Endothelial cell (in vitro differentiated cells): Measurements from ENCODE around the gene PA2G4. TPM values are rescaled to one million over a fixed set of nuclear protein-coding genes. Genes with fewer than 3 reads are reported as not detected.
A peak's percentile ranks its signal among the peaks of the same experiment; 100 is the strongest.
"Not testable (repeated sequence)": the region's sequence is repeated elsewhere in the genome, so short reads cannot be mapped to it uniquely, and the experiment has no call there.

Source experiments
- DNase-seq: peaks from one replicate; pipeline ENCODE4 v3.0.0; 2021; ENCODE audit warnings: low spot score
- H3K27ac Mint-ChIP-seq: one replicate; pipeline ENCODE4 v1.8.0; 2021; ENCODE audit warnings: mixed read lengths, inconsistent platforms; ENCODE audit not compliant: unreplicated experiment
- H3K27me3 Mint-ChIP-seq: one replicate; pipeline ENCODE4 v1.8.0; 2021; ENCODE audit warnings: mild to moderate bottlenecking, moderate library complexity, mixed read lengths, inconsistent platforms; ENCODE audit not compliant: unreplicated experiment
- H3K36me3 Mint-ChIP-seq: one replicate; pipeline ENCODE4 v1.8.0; 2021; ENCODE audit warnings: mild to moderate bottlenecking, low read depth, mixed read lengths, inconsistent platforms; ENCODE audit not compliant: unreplicated experiment
- H3K4me1 Mint-ChIP-seq: one replicate; pipeline ENCODE4 v1.8.0; 2021; ENCODE audit warnings: mild to moderate bottlenecking, mixed read lengths, inconsistent platforms; ENCODE audit not compliant: unreplicated experiment
- H3K4me3 Mint-ChIP-seq: one replicate; pipeline ENCODE4 v1.8.0; 2021; ENCODE audit warnings: mild to moderate bottlenecking, mixed read lengths, inconsistent platforms; ENCODE audit not compliant: unreplicated experiment
- H3K9me3 Mint-ChIP-seq: one replicate; pipeline ENCODE4 v1.8.0; 2021; ENCODE audit warnings: mixed read lengths, inconsistent platforms; ENCODE audit not compliant: unreplicated experiment
- CTCF ChIP-seq: fragments of 200-600 bp; sonication (generic); IDR thresholded peaks from one replicate; pipeline ENCODE4 v1.5.0; 2021; ENCODE audit warnings: antibody characterized with exemption; ENCODE audit not compliant: unreplicated experiment
- total RNA-seq: library from RNA; stranded (reverse); fragmentation: NEBNext Ultra II Directional; extraction: Animal tissue kit (Norgen Biotek cat#: 25700); gene quantifications from one replicate; pipeline ENCODE4 v1.2.1, GENCODE V29; 2021; ENCODE audit not compliant: unreplicated experiment

The PA2G4 gene
- total RNA-seq, 1 donor from 2014 or later = 84.3 TPM

- no peak for DNase-seq
- Mint-ChIP-seq H3K9me3 (no peaks in the 10 kb centered on the region), H3K27me3 (peaks cover 4% of the 10 kb centered on the region), H3K36me3 (no peaks in the 10 kb centered on the region), H3K4me1 (peaks cover 3% of the 10 kb centered on the region), H3K27ac (no peak overlapping the region), H3K4me3 (no peak overlapping the region)
- TF ChIP-seq CTCF = no peak
Measured at GRCh38 chr12:56074396-56074795, 30.0 kb upstream of the PA2G4 start.

- H3K4me1 Mint-ChIP-seq = peaks cover 13% of the 10 kb centered on the region
- DNase-seq, H3K9me3 Mint-ChIP-seq, H3K27me3 Mint-ChIP-seq, H3K4me3 Mint-ChIP-seq, H3K36me3 Mint-ChIP-seq, H3K27ac Mint-ChIP-seq: not testable (repeated sequence)
Measured at GRCh38 chr12:56077966-56078365, 26.4 kb upstream of the PA2G4 start.

- Mint-ChIP-seq H3K27ac (peak overlapping the region; percentile 70), H3K4me3 (peak overlapping the region; percentile 73), H3K4me1 (peaks cover 13% of the 10 kb centered on the region), H3K9me3 (no peaks in the 10 kb centered on the region), H3K27me3 (peaks cover 5% of the 10 kb centered on the region), H3K36me3 (no peaks in the 10 kb centered on the region)
- DNase-seq = no peak
- no peak for TF ChIP-seq CTCF
Measured at GRCh38 chr12:56078427-56078826, 25.9 kb upstream of the PA2G4 start.

GRCh38 chr12:56078931-56079722 is 25.2 kb upstream of the PA2G4 start:
- H3K36me3 Mint-ChIP-seq = no peaks in the 10 kb centered on the region
- peaks cover 5% of the 10 kb centered on the region for H3K27me3 Mint-ChIP-seq
- H3K27ac Mint-ChIP-seq = peak overlapping the region; percentile 70
- H3K9me3 Mint-ChIP-seq = no peaks in the 10 kb centered on the region
- peaks cover 13% of the 10 kb centered on the region for H3K4me1 Mint-ChIP-seq
- peak overlapping the region; percentile 83 for H3K4me3 Mint-ChIP-seq
- peak; percentile 95 for DNase-seq
- peak; percentile 65 for TF ChIP-seq CTCF

- DNase-seq = peak; percentile 28
- H3K27ac Mint-ChIP-seq = peak within 1 kb of the TSS; percentile 48
- H3K4me1 Mint-ChIP-seq = peaks cover 13% of the 10 kb centered on the region
- no peaks in the 10 kb centered on the region for H3K36me3 Mint-ChIP-seq
- peak within 1 kb of the TSS; percentile 86 for H3K4me3 Mint-ChIP-seq
- no peaks in the 10 kb centered on the region for H3K9me3 Mint-ChIP-seq
- TF ChIP-seq CTCF = no peak
- peaks cover 9% of the 10 kb centered on the region for H3K27me3 Mint-ChIP-seq
Measured at GRCh38 chr12:56079723-56080555, 24.4 kb upstream of the PA2G4 start, which contains the start of gene ERBB3. ERBB3 (plus strand) TSS chr12:56080165; CDS start chr12:56080301, 136 bp downstream.
